Activated CD8-positive, alpha-beta T cell treated with anti-CD3 and anti-CD28 coated beads for 36 hours (primary cell): ENCODE data around the gene NF1. TPM values are rescaled to one million over a fixed set of nuclear protein-coding genes. Genes with fewer than 3 reads are reported as not detected.

ENCODE experiments used
- ATAC-seq: fragments of 200-7000 bp; cut with Tn5 transposase; one replicate; pipeline ENCODE4 v1.10.0; 2021; ENCODE audit warnings: mild to moderate bottlenecking, moderate library complexity
- CTCF ChIA-PET: fragments of 350-600 bp; sonication (Branson Sonifier 250); formaldehyde crosslinking; loops from one replicate; lab custom pipeline; 2021; ENCODE audit warnings: antibody characterized with exemption; lab: Charles Lee
- POLR2A ChIA-PET: fragments of 350-600 bp; sonication (Branson Sonifier 250); formaldehyde crosslinking; loops from one replicate; lab custom pipeline; 2021; ENCODE audit warnings: antibody characterized with exemption; lab: Charles Lee
- DNase-seq: peaks from one replicate; pipeline ENCODE4 v3.0.0-alpha.2; 2020
- H3K27ac Mint-ChIP-seq: one replicate; pipeline ENCODE4 v1.8.0; 2021; ENCODE audit warnings: mild to moderate bottlenecking, mixed read lengths
- H3K27me3 Mint-ChIP-seq: one replicate; pipeline ENCODE4 v1.8.0; 2021; ENCODE audit warnings: mixed read lengths
- H3K36me3 Mint-ChIP-seq: one replicate; pipeline ENCODE4 v1.8.0; 2021; ENCODE audit warnings: low read depth, mixed read lengths
- H3K4me1 Mint-ChIP-seq: one replicate; pipeline ENCODE4 v1.8.0; 2021; ENCODE audit warnings: low read depth, mixed read lengths
- H3K4me3 Mint-ChIP-seq: one replicate; pipeline ENCODE4 v1.8.0; 2021; ENCODE audit warnings: mild to moderate bottlenecking, moderate library complexity, mixed read lengths
- H3K9me3 Mint-ChIP-seq: one replicate; pipeline ENCODE4 v1.8.0; 2021; ENCODE audit warnings: mixed read lengths
- intact Hi-C: fragments of 100-400 bp; cut with micrococcal nuclease; formaldehyde crosslinking; loops from one replicate; pipeline ENCODE4 v1.10.0; 2022
- total RNA-seq, 2 experiments: library from RNA; stranded (reverse); gene quantifications; one replicate each; pipeline ENCODE4 v1.2.3, GENCODE V29; 2021
- TF ChIP-seq, protein P1 (sequence below): fragments of 200-600 bp; IDR thresholded peaks from one replicate; pipeline ENCODE4 v1.8.0; 2022; ENCODE audit warnings: antibody characterized with exemption, mild to moderate bottlenecking

NF1 gene
- total RNA-seq, 2 experiments from 2014 or later, result 19.4 to 20.1 TPM

DNA sequence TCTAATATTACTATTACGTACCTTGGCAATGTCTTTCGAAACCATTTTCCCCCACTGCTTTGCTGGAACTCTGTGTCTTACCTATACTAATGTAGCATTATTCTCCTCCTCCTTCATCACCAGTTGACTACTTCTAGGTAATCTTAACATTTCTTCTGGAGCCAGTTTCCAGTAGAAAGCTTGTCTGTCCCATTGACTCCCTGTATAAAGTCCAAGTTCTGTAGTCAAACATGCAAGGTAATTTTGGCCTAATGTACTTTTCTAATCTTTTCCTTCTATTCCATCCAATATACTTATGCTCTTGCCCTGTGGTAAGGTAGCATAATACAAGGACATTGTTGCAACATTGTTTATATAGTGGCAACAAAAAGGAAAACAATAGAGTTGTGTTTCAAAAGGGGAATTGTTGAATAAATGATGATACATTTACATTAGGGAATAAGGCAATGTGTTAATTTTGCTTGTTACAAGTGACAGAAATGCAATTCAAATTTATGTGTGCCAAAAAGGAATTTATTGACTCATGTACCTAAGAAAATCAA lies 174.3 kb downstream of the NF1 start:
- Mint-ChIP-seq H3K9me3 (no peaks in the 10 kb centered on the region), H3K4me1 (no peaks in the 10 kb centered on the region), H3K27ac (no peak overlapping the region), H3K27me3 (no peaks in the 10 kb centered on the region), H3K4me3 (no peak overlapping the region), H3K36me3 (peaks cover 8% of the 10 kb centered on the region)
- ChIA-PET POLR2A (interaction anchor here (0.6 kb wide), 1 partner anchor 226 kb away, joined by 3 read pairs; no protein-coding TSS in a partner anchor), CTCF (interaction anchor here (1.4 kb wide), 1 partner anchor 104 kb away, joined by 3 read pairs; no protein-coding TSS in a partner anchor)
- ATAC-seq (no peak), DNase-seq (no peak)
- TF ChIP-seq, protein P1, sequence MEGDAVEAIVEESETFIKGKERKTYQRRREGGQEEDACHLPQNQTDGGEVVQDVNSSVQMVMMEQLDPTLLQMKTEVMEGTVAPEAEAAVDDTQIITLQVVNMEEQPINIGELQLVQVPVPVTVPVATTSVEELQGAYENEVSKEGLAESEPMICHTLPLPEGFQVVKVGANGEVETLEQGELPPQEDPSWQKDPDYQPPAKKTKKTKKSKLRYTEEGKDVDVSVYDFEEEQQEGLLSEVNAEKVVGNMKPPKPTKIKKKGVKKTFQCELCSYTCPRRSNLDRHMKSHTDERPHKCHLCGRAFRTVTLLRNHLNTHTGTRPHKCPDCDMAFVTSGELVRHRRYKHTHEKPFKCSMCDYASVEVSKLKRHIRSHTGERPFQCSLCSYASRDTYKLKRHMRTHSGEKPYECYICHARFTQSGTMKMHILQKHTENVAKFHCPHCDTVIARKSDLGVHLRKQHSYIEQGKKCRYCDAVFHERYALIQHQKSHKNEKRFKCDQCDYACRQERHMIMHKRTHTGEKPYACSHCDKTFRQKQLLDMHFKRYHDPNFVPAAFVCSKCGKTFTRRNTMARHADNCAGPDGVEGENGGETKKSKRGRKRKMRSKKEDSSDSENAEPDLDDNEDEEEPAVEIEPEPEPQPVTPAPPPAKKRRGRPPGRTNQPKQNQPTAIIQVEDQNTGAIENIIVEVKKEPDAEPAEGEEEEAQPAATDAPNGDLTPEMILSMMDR, result no peak
- intact Hi-C loops, result no loop called here

DNA sequence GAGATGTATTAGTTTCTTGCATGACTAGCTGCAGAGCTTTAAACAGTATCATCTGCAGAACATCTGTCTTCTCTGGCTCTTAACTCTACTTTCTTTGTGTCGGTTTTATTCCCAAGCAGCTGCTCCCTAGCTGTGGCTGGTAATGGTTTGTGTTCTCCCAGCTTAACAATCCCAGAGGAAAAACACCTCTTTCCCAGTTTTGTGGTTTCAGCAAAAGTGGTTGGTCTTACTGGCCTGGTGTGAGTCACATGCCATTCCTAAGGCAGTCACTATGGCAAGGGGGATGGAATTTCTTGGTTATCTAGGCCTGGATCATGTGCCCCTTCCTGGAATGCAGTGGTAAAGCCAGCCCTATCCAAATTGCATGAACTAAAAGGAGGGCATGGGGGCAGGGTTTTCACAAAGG lies 174.8 kb downstream of the NF1 start:
- H3K9me3 Mint-ChIP-seq, result no peaks in the 10 kb centered on the region
- H3K4me1 Mint-ChIP-seq, result peaks cover 1% of the 10 kb centered on the region
- no peak overlapping the region for H3K27ac Mint-ChIP-seq
- CTCF ChIA-PET, result interaction anchor here (1.4 kb wide), 1 partner anchor 103 kb away, joined by 3 read pairs; no protein-coding TSS in a partner anchor
- peaks cover 8% of the 10 kb centered on the region for H3K36me3 Mint-ChIP-seq
- no peaks in the 10 kb centered on the region for H3K27me3 Mint-ChIP-seq
- ATAC-seq (no peak), DNase-seq (no peak)
- TF ChIP-seq, protein P1, result no peak
- intact Hi-C loops, result no loop called here
- POLR2A ChIA-PET, result no interaction called here
- H3K4me3 Mint-ChIP-seq, result no peak overlapping the region

DNA sequence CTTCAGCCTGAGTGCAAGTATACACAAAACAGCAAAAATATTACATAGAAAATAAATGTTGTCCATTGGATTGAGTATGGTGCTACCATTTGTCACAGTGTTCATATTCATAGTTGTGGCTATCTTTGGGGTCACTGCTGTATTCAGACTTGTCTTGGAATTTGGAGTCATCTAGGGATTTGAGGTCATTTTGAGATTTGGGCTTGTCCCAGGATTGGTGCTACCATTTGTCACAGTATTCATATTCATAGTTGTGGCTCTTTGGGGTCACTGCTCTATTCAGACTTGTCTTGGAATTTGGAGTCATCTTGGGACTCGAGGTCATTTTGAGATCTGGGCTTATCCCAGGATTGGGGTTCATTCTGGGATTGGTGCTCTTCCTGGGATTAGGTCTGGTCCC lies 177.5 kb downstream of the NF1 start:
- Mint-ChIP-seq H3K27me3 (no peaks in the 10 kb centered on the region), H3K36me3 (peaks cover 5% of the 10 kb centered on the region), H3K4me1 (peaks cover 6% of the 10 kb centered on the region), H3K9me3 (no peaks in the 10 kb centered on the region), H3K4me3 (no peak overlapping the region), H3K27ac (no peak overlapping the region)
- ATAC-seq, result no peak
- DNase-seq, result no peak
- intact Hi-C loops, result no loop called here
- ChIA-PET POLR2A (no interaction called here), CTCF (no interaction called here)
- TF ChIP-seq, protein P1, result no peak

DNA sequence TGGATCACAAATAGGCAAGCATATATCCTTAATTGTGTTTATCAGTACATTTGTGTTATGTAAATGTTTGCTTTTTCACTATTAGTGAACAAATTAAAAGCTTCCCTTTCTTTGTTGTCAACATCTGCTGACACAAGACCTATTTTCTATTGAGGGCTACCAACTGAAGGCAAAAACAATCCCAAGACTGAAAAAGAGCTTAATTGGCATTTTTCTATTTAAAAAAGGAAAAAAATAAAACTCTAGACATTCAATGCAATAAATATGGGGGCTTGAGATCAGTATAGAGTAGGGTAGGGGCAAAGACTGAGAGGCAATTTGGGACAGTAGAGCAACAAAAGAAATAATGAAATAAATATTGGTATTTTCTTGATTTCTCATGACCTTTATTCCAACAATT lies 178.0 kb downstream of the NF1 start:
- no peaks in the 10 kb centered on the region for H3K9me3 Mint-ChIP-seq
- H3K27me3 Mint-ChIP-seq, result no peaks in the 10 kb centered on the region
- ATAC-seq, result no peak
- H3K36me3 Mint-ChIP-seq, result peaks cover 5% of the 10 kb centered on the region
- intact Hi-C loops, result no loop called here
- POLR2A ChIA-PET, result no interaction called here
- no peak overlapping the region for H3K4me3 Mint-ChIP-seq
- H3K4me1 Mint-ChIP-seq, result peaks cover 6% of the 10 kb centered on the region
- TF ChIP-seq, protein P1, result no peak
- no peak for DNase-seq
- H3K27ac Mint-ChIP-seq, result no peak overlapping the region
- CTCF ChIA-PET, result no interaction called here

DNA sequence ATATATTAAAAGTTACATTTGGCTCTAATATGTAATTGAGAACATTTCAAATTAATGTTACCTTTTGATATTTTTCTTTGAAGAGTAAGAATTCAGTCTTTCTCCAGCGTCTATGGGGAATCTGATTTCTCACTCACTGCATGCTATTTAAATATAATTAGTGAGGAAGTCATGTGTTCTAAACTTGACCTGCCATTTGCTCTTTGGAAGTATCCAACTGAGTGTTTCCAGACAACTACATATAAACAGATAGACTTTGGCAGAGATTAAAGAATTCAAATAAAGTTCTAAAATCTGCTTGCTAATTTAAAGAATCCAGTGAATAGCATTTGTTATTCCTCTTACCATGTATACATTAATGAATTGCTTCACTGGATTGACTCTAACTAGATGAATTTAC lies 178.7 kb downstream of the NF1 start:
- intact Hi-C loops, result no loop called here
- H3K36me3 Mint-ChIP-seq, result peaks cover 5% of the 10 kb centered on the region
- no peak overlapping the region for H3K27ac Mint-ChIP-seq
- no peaks in the 10 kb centered on the region for H3K27me3 Mint-ChIP-seq
- CTCF ChIA-PET, result no interaction called here
- H3K4me3 Mint-ChIP-seq, result no peak overlapping the region
- no peak for ATAC-seq
- DNase-seq, result no peak
- H3K9me3 Mint-ChIP-seq, result no peaks in the 10 kb centered on the region
- TF ChIP-seq, protein P1, result no peak
- POLR2A ChIA-PET, result no interaction called here
- peaks cover 6% of the 10 kb centered on the region for H3K4me1 Mint-ChIP-seq
